HG02884 (cell line): ENCODE results near the gene OPN1LW.
"Not testable (repeated sequence)": the region's sequence is repeated elsewhere in the genome, so short reads cannot be mapped to it uniquely, and the experiment has no call there.

Source experiments
- ATAC-seq: cut with Tn5 transposase; IDR thresholded peaks from one replicate; pipeline ENCODE4 v1.9.1; 2021; ENCODE audit warnings: mild to moderate bottlenecking, moderate library complexity; ENCODE audit not compliant: unreplicated experiment

OPN1LW gene

GRCh38 chrX:154144010-154144409, at the start of gene OPN1LW:
TSS of gene OPN1LW (plus strand) at chrX:154144243. CDS start at chrX:154144284, 41 bp downstream.
- not testable (repeated sequence) for ATAC-seq

GRCh38 chrX:154094833-154095232, 49.2 kb upstream of the OPN1LW start:
- ATAC-seq: no peak

GRCh38 chrX:154096140-154097002, 47.7 kb upstream of the OPN1LW start:
- no peak for ATAC-seq

- ATAC-seq: no peak
Observed at GRCh38 chrX:154097003-154097588, 46.9 kb upstream of the OPN1LW start.

- ATAC-seq: peak; percentile 83
Observed at GRCh38 chrX:154097589-154098541, 46.2 kb upstream of the OPN1LW start, which contains the start of gene MECP2. TSS of gene MECP2 (minus strand) at chrX:154097717.

GRCh38 chrX:154098551-154098950, 45.5 kb upstream of the OPN1LW start:
- ATAC-seq: no peak

- no peak for ATAC-seq
Observed at GRCh38 chrX:154113729-154114128, 30.3 kb upstream of the OPN1LW start.

- no peak for ATAC-seq
Observed at GRCh38 chrX:154114652-154115051, 29.4 kb upstream of the OPN1LW start.

- ATAC-seq: no peak
Observed at GRCh38 chrX:154115071-154115470, 29.0 kb upstream of the OPN1LW start.

- no peak for ATAC-seq
Observed at GRCh38 chrX:154115750-154116149, 28.3 kb upstream of the OPN1LW start.

GRCh38 chrX:154116426-154117211, 27.4 kb upstream of the OPN1LW start:
- no peak for ATAC-seq

- ATAC-seq: no peak
Observed at GRCh38 chrX:154117566-154117965, 26.5 kb upstream of the OPN1LW start.

GRCh38 chrX:154120567-154120966, 23.5 kb upstream of the OPN1LW start:
- no peak for ATAC-seq

GRCh38 chrX:154121207-154121606, 22.8 kb upstream of the OPN1LW start:
- no peak for ATAC-seq

- ATAC-seq: no peak
Observed at GRCh38 chrX:154121961-154122360, 22.1 kb upstream of the OPN1LW start.

- no peak for ATAC-seq
Observed at GRCh38 chrX:154123241-154124219, 20.5 kb upstream of the OPN1LW start.

GRCh38 chrX:154125391-154126040, 18.5 kb upstream of the OPN1LW start:
- ATAC-seq: no peak

- no peak for ATAC-seq
Observed at GRCh38 chrX:154126101-154126500, 17.9 kb upstream of the OPN1LW start.

- no peak for ATAC-seq
Observed at GRCh38 chrX:154131955-154132354, 12.1 kb upstream of the OPN1LW start.
